LoVo (cell line): ENCODE measurements around the gene BNIP5.

Source experiments
- DNase-seq: peaks from one replicate; pipeline ENCODE4 v3.0.0-alpha.2; 2016; ENCODE audit warnings: low spot score

Gene BNIP5

DNA sequence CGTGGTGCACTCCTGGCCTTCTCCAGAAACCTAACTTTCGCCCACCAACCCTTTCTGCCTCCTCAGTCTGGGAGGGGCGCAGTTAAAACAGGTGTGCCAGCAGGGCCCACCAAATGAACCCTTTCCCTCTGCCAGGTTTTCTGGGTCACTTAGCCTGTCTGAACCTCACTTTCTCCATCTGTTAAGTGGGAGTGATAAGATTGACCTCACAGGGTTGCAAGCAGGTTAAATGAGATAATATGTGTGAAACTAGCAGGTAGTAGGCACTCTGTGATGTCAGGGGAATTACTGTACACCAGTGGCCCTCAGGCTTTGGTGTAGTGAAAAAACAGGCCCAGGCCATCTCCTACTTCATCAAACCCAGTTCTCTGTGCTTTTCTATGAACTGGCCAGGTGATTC is 14.1 kb downstream of the BNIP5 start:
- DNase-seq, result no peak

DNA sequence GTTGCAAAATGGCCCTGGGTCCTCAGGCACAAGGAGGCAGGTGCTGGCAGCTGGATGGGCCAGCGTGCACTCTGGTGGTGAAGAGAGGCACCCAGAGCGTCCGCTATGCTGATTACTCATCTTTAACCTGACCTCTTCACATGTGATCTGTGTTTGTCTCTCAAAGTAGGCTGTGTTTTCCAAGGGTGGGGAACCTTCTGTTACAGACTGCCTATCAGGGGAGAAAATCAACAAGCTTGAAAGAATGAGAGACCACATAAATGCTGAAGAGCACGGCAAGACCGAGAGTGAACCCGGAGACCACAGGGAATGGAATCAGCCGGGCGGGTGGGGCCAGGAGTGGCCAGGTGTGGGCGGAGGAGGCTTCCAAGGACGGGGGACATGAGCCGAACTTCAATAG is 16.2 kb downstream of the BNIP5 start:
- peak; percentile 64 for DNase-seq

GRCh38 chr6:36319821-36320220 is 16.9 kb downstream of the BNIP5 start:
- no peak for DNase-seq

- DNase-seq, result peak; percentile 71
Measured at GRCh38 chr6:36319436-36319762, 17.3 kb downstream of the BNIP5 start.

DNA sequence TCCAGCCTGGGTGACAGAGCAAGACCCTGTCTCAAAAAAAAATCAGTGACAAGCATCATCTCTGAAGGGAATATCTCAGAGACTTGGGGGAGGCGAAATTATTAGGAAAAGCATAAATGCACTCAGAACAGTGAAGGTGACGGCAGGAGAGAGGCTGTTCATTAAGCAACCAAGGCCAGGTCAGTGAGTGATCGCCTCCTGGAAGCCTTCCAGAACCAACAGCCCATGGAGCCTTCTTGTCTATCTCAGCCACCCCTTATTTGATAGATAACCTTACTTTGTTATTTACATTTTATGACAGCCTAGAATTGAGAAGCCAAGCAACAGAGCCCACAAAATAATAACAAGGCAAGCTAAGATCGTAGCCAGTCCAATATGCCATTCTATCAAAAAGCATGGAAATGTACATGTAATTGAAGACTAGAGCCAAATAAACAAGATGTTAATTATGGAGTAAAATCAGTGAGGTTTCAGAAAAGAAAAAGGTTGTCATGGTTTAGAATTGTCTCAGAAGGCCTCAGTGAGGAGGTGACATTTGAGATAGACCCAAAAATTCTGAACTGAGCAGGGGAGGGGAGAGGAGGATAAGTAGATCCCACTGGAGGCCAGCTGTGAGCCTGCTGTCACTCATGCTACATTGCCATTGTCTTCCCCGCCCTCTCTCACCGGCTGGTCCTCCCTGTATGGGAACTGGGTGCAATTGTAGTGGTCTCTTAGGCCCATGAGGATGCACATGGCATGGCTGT is 17.8 kb downstream of the BNIP5 start:
- DNase-seq, result no peak

DNA sequence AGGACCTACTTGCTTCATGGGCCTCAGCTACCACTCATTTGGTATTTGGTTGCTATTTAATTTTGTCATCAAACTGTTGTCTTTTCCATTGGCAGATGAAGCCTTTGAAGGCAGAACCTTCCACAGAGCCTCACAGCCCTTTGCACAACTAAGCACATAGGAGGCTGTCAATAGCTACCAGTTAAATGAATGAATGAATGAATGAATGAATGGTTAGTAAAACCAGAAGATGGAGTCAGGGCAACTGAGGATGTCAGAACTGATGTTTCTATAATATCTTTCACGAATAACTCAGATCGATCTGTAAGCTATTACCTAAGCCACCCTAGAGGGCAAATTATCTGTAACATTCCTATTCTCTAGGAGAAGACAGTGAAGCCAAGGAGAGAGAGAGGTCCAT is 19.1 kb downstream of the BNIP5 start:
- DNase-seq, result no peak

DNA sequence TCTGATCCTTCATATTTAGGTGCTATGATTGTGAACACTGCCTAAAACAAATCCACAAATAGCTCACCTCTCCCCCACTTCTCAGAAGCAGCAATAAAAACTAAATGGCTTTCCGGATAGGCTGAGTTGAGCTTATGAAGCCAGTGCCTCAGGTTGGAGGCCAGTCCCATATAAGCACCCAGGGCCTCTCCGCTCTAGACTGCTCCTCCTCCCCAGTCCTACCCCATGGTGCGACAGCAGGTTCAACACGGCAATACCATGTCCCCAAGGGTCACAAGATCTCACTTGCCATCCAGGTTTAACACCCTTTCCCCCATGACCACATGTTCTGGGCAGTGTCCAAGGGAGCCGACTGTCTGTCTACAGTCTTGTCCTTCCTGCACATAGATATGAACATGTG is 20.8 kb downstream of the BNIP5 start:
- no peak for DNase-seq

- DNase-seq, result peak; percentile 41
Measured at GRCh38 chr6:36314221-36315014, 22.3 kb downstream of the BNIP5 start.

- no peak for DNase-seq
Measured at GRCh38 chr6:36313649-36313936, 23.1 kb downstream of the BNIP5 start.

DNA sequence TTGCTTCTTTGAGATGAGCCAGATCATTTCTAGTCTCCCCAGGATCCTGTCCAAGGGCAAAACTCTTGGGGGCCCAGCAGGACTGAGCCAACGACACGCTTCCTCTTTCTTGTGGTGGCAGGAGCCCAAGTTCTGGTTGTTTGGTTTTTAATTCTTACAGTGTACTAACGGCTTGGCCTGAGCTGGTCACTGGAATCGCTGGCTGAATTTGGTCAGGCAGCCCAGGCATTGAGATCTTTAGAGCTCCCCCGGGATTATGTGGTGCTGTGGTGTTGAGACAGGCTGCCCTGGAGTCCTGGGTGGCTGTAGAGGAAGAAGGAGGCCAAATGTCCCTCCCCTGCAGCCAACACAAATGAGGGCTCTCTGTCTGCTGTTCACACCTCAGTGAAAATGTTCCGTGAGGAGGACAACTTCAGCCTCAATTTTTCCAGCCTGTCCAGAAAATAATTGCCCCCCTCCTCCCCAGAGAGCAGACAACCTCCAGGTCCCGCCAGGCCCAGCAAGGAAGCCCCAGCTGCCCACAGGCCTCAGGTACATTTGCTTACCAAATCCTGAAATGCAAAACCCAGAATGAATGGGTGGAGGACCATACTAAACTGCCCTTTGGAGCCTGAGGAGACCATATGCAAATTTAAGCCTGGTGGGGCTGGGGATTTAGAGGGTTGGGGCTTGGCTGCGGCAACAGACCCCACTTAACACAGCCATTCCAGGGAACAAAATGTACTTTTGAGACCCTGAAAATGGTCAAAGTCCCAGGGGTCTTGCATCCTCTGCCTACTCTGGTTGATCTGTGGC is 23.6 kb downstream of the BNIP5 start:
- DNase-seq, result no peak

- no peak for DNase-seq
Measured at GRCh38 chr6:36309900-36310299, 26.8 kb downstream of the BNIP5 start.

DNA sequence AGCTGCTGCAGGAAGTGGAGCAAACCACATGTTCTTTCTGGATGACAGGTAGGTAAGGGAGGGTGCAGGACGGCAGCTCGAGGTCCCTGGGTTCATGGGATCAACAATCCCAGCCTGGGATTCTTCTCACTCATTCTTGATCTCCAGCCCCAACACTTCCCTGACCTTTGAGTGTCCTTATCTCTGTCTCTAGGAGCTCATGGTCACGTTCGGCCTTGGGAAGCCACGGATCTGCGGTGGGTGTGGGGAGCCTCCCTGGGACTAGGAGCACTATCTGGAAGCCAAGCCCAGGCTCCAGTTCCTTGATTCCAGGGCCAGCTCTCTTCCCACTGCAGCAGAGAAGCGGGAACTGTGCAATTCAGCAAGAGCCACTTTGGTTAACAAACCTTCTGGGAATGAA is 27.5 kb downstream of the BNIP5 start:
- no peak for DNase-seq

DNA sequence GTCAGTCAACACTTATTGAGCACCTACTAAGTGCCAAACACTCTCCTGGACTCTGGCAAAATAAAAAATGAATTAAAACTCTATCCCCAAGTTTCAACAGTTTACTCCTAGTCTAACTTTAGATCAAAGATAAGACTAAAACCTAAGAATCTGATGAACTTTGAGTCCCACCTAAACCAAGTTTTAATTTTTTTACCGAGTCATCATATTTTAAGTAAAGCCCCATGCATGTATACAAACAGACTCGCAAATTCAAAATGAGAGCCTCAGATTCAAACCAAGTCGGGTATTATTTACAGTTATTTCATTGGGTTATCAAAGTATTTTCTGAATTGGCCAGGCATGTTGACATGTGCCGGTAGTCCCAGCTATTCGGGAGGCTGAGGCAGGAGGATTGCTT is 28.2 kb downstream of the BNIP5 start:
- no peak for DNase-seq

- no peak for DNase-seq
Measured at GRCh38 chr6:36306375-36306774, 30.3 kb downstream of the BNIP5 start.

DNA sequence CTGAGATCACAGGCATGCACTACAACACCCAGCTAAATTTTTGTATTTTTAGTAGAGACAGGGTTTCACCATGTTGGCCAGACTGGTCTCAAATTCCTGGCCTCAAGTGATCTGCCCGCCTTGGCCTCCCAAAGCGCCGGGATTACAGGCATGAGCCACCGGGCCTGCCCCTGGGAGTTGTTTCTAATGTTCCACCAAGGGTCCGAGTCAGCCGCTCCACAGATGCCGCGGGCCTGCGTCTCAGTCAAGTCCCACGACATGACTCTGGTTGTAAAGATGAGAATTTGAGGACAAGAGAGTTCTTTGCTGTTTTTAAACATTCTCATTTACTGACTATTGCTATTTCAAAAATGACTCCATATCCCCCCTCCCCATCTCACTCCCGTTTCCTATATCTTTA is 30.8 kb downstream of the BNIP5 start:
- DNase-seq, result no peak

DNA sequence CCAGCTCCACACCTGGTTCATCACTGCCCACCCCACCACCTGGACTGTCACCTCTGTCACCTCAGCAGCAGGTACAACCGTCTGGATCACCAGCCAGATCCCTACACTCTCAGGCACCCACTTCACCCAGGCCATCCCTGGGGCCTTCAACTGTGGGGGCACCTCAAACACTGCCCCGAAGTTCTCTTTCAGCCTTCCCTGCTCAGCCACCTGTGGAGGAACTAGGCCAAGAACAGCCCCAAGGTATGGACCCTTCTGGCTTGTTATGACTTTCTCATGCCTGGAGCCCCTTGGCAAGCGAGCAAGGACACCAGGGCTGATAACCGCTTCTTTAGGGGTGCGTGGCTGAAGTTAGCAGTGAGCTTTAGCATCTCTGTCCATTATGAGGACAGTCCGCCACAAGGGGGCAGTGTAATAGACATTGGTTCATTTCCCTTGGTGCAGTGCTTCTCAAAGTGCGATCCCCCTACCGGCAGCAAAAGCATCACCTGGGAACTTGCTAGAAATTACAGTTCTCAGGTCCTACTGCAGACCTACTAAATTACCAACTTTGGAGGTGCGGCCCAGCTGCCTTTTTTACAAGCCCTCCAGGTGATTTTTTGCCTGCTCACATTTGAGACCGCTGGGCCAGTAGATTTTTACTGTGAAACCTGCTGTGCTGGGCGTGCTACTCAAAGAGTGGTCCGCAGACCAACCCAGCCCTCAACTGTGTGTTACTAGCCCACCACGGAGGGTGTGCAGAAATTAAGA is 34.3 kb downstream of the BNIP5 start:
- peak; percentile 91 for DNase-seq

GRCh38 chr6:36301781-36302180 is 34.9 kb downstream of the BNIP5 start:
- no peak for DNase-seq

GRCh38 chr6:36301085-36301658 is 35.5 kb downstream of the BNIP5 start:
- no peak for DNase-seq

- no peak for DNase-seq
Measured at GRCh38 chr6:36298027-36298426, 38.7 kb downstream of the BNIP5 start.

DNA sequence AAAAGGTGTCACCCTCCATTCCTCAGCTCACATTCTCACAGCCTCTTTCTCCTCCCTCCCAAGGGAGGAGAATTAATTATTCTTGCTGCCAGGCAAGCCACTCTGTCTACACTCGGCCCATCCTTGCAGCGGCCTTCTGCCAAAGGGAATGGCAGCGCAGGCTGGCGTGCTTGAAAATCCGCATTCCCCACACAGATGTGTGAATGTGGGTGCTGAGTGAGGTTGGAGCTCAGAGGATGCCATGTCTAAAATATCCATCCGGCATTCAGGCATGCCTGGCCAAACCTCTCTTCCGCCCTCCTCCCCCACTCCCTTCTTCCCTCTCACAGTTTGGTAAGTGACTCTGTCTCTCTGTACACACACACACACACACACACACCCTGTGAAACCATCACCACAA is 39.2 kb downstream of the BNIP5 start:
- DNase-seq, result no peak

GRCh38 chr6:36297051-36297450 is 39.6 kb downstream of the BNIP5 start:
- no peak for DNase-seq

- no peak for DNase-seq
Measured at GRCh38 chr6:36296240-36296639, 40.4 kb downstream of the BNIP5 start.
